Neural progenitor cell (in vitro differentiated cells): ENCODE measurements around the gene CDH2.

Source experiments
- EZH2 ChIP-seq: fragments of 200-600 bp; sonication (generic); IDR thresholded peaks from 2 replicates; pipeline ENCODE4 v1.6.1; 2017; ENCODE audit warnings: antibody characterized with exemption, mild to moderate bottlenecking, moderate library complexity
- TF ChIP-seq, protein P1 (sequence below): fragments of 200-600 bp; sonication (generic); IDR thresholded peaks from 2 replicates; pipeline ENCODE4 v1.5.1; 2017; ENCODE audit warnings: antibody characterized with exemption, mild to moderate bottlenecking

GRCh38 chr18:28091197-28091596 is 85.7 kb downstream of the CDH2 start:
- TF ChIP-seq EZH2 = no peak
- TF ChIP-seq, protein P1, sequence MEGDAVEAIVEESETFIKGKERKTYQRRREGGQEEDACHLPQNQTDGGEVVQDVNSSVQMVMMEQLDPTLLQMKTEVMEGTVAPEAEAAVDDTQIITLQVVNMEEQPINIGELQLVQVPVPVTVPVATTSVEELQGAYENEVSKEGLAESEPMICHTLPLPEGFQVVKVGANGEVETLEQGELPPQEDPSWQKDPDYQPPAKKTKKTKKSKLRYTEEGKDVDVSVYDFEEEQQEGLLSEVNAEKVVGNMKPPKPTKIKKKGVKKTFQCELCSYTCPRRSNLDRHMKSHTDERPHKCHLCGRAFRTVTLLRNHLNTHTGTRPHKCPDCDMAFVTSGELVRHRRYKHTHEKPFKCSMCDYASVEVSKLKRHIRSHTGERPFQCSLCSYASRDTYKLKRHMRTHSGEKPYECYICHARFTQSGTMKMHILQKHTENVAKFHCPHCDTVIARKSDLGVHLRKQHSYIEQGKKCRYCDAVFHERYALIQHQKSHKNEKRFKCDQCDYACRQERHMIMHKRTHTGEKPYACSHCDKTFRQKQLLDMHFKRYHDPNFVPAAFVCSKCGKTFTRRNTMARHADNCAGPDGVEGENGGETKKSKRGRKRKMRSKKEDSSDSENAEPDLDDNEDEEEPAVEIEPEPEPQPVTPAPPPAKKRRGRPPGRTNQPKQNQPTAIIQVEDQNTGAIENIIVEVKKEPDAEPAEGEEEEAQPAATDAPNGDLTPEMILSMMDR = no peak
